Gastroesophageal sphincter (tissue), 4 donors: Measurements from ENCODE around the gene FXYD6. TPM values are rescaled to one million over a fixed set of nuclear protein-coding genes. Genes with fewer than 3 reads are reported as not detected.

Source experiments
- ATAC-seq: fragments of 150-250 bp; one replicate; pipeline ENCODE4 v1.9.1; 2016; ENCODE audit warnings: mild to moderate bottlenecking, moderate library complexity
- H3K27ac ChIP-seq, 4 donors: fragments of 200-600 bp; sonication (generic) in 3 of 4; 1 replicate in 3 of 4; 2 replicates in 1 of 4; pipeline ENCODE4 v1.5.1; 2016 to 2019
- H3K27me3 ChIP-seq: fragments of 200-600 bp; sonication (generic); one replicate; pipeline ENCODE4 v1.5.1; 2019
- H3K36me3 ChIP-seq, 2 donors: fragments of 200-600 bp; sonication (generic); one replicate each; pipeline ENCODE4 v1.5.1; 2019; ENCODE audit warnings: control low read depth in 1 of 2
- H3K4me1 ChIP-seq, 3 donors: fragments of 200-600 bp; sonication (generic); 1 replicate in 2 of 3; 2 replicates in 1 of 3; pipeline ENCODE4 v1.5.1; 2016 to 2019; ENCODE audit warnings: control low read depth in 2 of 3
- H3K4me3 ChIP-seq, 2 donors: fragments of 200-600 bp; sonication (generic); one replicate each; pipeline ENCODE4 v1.5.1; 2019; ENCODE audit warnings: mild to moderate bottlenecking in 1 of 2, moderate library complexity in 1 of 2
- H3K9me3 ChIP-seq, 3 donors: fragments of 200-600 bp; sonication (generic); one replicate each; pipeline ENCODE4 v1.5.1; 2017 to 2019; ENCODE audit warnings: control low read depth in 2 of 3
- CTCF ChIP-seq, 4 experiments: fragments of 200-600 bp in 2 of 4; fragments of 450-650 bp in 2 of 4; sonication (generic) in 1 of 4; IDR thresholded peaks; one replicate each; pipeline ENCODE4 v1.5.1; 2017 to 2019; ENCODE audit warnings: antibody characterized with exemption in 4 of 4, mild to moderate bottlenecking in 2 of 4, moderate library complexity in 2 of 4
- EP300 ChIP-seq: sonication (generic); formaldehyde crosslinking; IDR thresholded peaks from one replicate; pipeline ENCODE4 v1.6.1; 2017; ENCODE audit warnings: antibody characterized with exemption, mild to moderate bottlenecking
- POLR2A ChIP-seq, 2 donors: fragments of 450-650 bp; IDR thresholded peaks; one replicate each; pipeline ENCODE4 v1.6.1; 2017; ENCODE audit warnings: antibody characterized with exemption in 2 of 2, mild to moderate bottlenecking in 2 of 2, moderate library complexity in 1 of 2
- POLR2AphosphoS5 ChIP-seq: sonication (generic); formaldehyde crosslinking; IDR thresholded peaks from one replicate; pipeline ENCODE4 v1.6.1; 2017; ENCODE audit warnings: antibody characterized with exemption
- WGBS, 2 donors: methylation state at CpG; one replicate each; pipeline ENCODE4 v1.1.5; 2018; ENCODE audit warnings: low coverage in 1 of 2; 5-methylcytosine and 5-hydroxymethylcytosine counted together
- total RNA-seq, 4 donors: library from RNA; depleted of rRNA; stranded (reverse); fragments of >200 nt; gene quantifications; one replicate each; pipeline ENCODE4 v1.1.0, GENCODE V29; 2016

The FXYD6 gene
- total RNA-seq, 4 donors from 2014 or later = 28.6 to 76.7 (median 74.4) TPM

- H3K9me3 ChIP-seq = peaks cover 0 to 18% (median 0%) of the 10 kb centered on the region in 3 donors
- no peaks in the 10 kb centered on the region for H3K36me3 ChIP-seq
- ATAC-seq = no peak
- WGBS, 2 donors = 82 to 91% methylated on average over 5 to 6 of the region's 6 CpGs
- TF ChIP-seq CTCF (IDR thresholded peaks at IDR 0.05) (no peak), EP300 (no peak), POLR2A (IDR thresholded peaks at IDR 0.05) (no peak), POLR2AphosphoS5 (no peak)
- no peaks in the 10 kb centered on the region for H3K27me3 ChIP-seq
- H3K4me1 ChIP-seq = no peaks in the 10 kb centered on the region
- H3K27ac ChIP-seq = no peak overlapping the region
- no peak overlapping the region for H3K4me3 ChIP-seq
These were observed 26.6 kb downstream of the FXYD6 start for GRCh38 chr11:117849781-117850414.

DNA sequence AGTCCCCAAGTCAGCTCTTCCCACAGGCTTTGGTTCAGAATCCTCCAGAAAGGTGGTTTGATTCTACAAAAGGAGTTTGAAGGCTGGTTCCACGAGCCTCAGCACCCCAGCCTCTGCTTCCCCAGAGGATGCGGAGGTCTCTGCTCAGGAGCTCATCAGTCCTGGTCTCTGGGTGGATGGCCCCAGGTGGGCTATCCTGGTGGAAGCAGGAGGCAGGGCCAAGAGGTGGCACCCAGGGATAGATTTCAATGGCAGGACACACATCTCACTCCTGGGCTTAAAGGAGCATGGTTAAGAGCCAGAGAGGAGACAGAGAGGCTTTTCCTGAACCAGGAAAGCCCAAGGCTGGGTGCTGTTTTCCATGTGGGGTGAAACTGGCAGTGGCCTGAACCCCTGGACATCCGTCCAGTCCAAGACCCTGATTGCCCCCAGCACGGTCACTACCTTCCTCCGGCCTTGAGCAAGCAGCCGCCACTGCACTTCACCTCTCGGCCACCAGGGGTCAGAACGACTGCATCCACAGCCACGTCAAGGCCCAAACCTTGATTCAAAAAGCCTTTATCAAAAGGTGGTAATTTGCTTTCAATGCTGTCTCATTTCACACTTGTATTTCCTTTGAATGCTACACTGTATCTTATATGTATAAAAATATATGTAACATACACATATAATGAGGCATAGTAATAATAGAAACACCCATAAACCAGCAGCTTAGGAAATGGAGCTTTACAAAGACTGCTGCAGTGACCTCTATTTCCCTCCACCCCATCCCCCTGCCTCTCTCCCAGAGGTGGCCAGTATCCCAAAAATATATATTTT is 32.6 kb downstream of the FXYD6 start:
- ATAC-seq = peak; percentile 66

GRCh38 chr11:117842131-117842941 is 34.1 kb downstream of the FXYD6 start:
- Histone ChIP-seq H3K4me1 (peaks cover 0 to 21% (median 0%) of the 10 kb centered on the region in 3 donors), H3K27me3 (no peaks in the 10 kb centered on the region), H3K9me3 (no peaks in the 10 kb centered on the region), H3K36me3 (peaks cover 0 to 38% of the 10 kb centered on the region in 2 donors), H3K27ac (peak overlapping the region in 1 of 4 donors; percentile 37), H3K4me3 (no peak overlapping the region)
- 66 to 100% methylated on average over 2 to 5 of the region's 16 CpGs for WGBS, 2 donors
- peak; percentile 46 for ATAC-seq
- TF ChIP-seq EP300 = no peak
- TF ChIP-seq POLR2A (IDR thresholded peaks at IDR 0.05) = no peak
- no peak for TF ChIP-seq CTCF (IDR thresholded peaks at IDR 0.05)
- no peak for TF ChIP-seq POLR2AphosphoS5

More for the DNA sequence above, 32.6 kb downstream of the FXYD6 start:
- TF ChIP-seq POLR2A (IDR thresholded peaks at IDR 0.05) (no peak), POLR2AphosphoS5 (peak; percentile 8), CTCF (IDR thresholded peaks at IDR 0.05) (peak in 3 of 4 experiments; percentile 97 to 99 (median 99)), EP300 (no peak)
- Histone ChIP-seq H3K36me3 (peaks cover 0 to 23% of the 10 kb centered on the region in 2 donors), H3K27ac (no peak overlapping the region), H3K27me3 (no peaks in the 10 kb centered on the region), H3K4me1 (peaks cover 0 to 21% (median 0%) of the 10 kb centered on the region in 3 donors), H3K9me3 (no peaks in the 10 kb centered on the region), H3K4me3 (no peak overlapping the region)
- 0 to 3% methylated on average over 5 of the region's 9 CpGs for WGBS, 2 donors

DNA sequence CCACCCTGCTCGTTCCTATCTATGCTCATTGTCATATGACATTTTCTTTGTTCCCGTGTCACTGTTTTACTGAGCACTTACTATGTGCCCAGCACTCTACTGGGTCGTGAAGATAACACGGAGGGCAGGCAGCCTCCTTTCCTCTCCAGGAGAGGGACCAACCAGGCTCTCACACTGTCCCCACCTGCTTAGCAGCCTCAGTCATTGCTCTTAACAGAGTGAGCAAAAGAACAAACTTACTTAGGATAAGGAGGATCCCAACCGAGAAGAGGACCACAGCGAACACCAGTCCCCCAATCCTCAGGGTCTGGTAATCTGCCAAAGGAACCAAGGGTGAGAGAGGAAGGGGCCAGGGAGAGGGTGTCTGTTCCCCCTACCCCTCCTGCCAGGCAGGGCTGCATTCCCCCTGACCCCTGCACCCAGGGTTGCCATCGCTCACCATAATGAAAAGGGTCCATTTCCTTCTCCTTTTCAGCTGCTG is 34.9 kb downstream of the FXYD6 start:
- no peak for ATAC-seq
- H3K27ac ChIP-seq = peak overlapping the region in 1 of 4 donors; percentile 19
- H3K4me3 ChIP-seq = no peak overlapping the region
- H3K9me3 ChIP-seq = no peaks in the 10 kb centered on the region
- 81 to 85% methylated on average over 3 to 6 of the region's 7 CpGs for WGBS, 2 donors
- no peak for TF ChIP-seq CTCF (IDR thresholded peaks at IDR 0.05)
- no peak for TF ChIP-seq EP300
- no peak for TF ChIP-seq POLR2AphosphoS5
- TF ChIP-seq POLR2A (IDR thresholded peaks at IDR 0.05) = no peak
- peaks cover 0 to 21% (median 0%) of the 10 kb centered on the region in 3 donors for H3K4me1 ChIP-seq
- H3K36me3 ChIP-seq = peaks cover 0 to 44% of the 10 kb centered on the region in 2 donors
- no peaks in the 10 kb centered on the region for H3K27me3 ChIP-seq
